K562 (cell line): ENCODE data around the gene KIN. TPM values are rescaled to one million over a fixed set of nuclear protein-coding genes. Genes with fewer than 3 reads are reported as not detected.

Source experiments
- ATAC-seq: fragments of 200-7000 bp; cut with Tn5 transposase; 3 replicates; pipeline ENCODE4 v1.9.1; 2020; ENCODE audit warnings: moderate library complexity
- BruUV-seq: library from RNA; stranded (reverse); fragments of 400-500 nt; replicated peaks from 2 replicates; lab custom pipeline; 2021; lab: Mats Ljungman, UMichigan
- CTCF ChIA-PET: fragments of 300-600 bp; formaldehyde crosslinking; extraction: SDS; loops from one replicate; lab custom pipeline; 2021; ENCODE audit warnings: low intra/inter-chr PET ratio; lab: Yijun Ruan, JAX
- POLR2A ChIA-PET: fragments of 300-600, 350-650 bp; sonication (Branson Sonifier 250); formaldehyde crosslinking; extraction: SDS; loops from one replicate; lab custom pipeline; 2021; ENCODE audit warnings: antibody characterized with exemption, inconsistent platforms; lab: Yijun Ruan, JAX
- DNase-seq, 4 experiments: peaks; one replicate each; pipeline versions ENCODE4 v3.0.0 to v3.0.0-alpha.2; 2011 to 2018; ENCODE audit warnings: low spot score in 3 of 4, mixed read lengths in 3 of 4; ENCODE audit errors: extremely low read depth in 1 of 4
- FAIRE-seq: peaks from 2 replicates; lab custom pipeline; 2011; peaks lifted over from hg19 to GRCh38; lab: Jason Lieb, UNC
- H2AFZ ChIP-seq: 2 replicates; pipeline ENCODE4 v1.6.0; 2011; ENCODE audit warnings: low read depth, low read length, control low read depth, inconsistent platforms
- H3K27ac ChIP-seq: fragments of 200-600 bp; 3 replicates; pipeline ENCODE4 v1.8.0; 2011; ENCODE audit warnings: low read depth, mild to moderate bottlenecking, control low read depth, inconsistent platforms, low read length, moderate library complexity, mixed read lengths; ENCODE audit errors: extremely low read depth
- H3K27me3 ChIP-seq, 2 experiments: fragments of 300-600 bp in 1 of 2; 2 replicates in 1 of 2; 3 replicates in 1 of 2; pipeline versions ENCODE4 v1.6.0 to v1.8.0; 2011; ENCODE audit warnings: inconsistent platforms in 2 of 2, low read length in 2 of 2, mild to moderate bottlenecking in 1 of 2, mixed read lengths in 1 of 2, moderate library complexity in 1 of 2; ENCODE audit not compliant: control insufficient read depth in 2 of 2, insufficient read depth in 2 of 2
- H3K36me3 ChIP-seq: fragments of 300-600 bp; 3 replicates; pipeline ENCODE4 v1.8.0; 2011; ENCODE audit warnings: mild to moderate bottlenecking, low read length, inconsistent platforms; ENCODE audit not compliant: control insufficient read depth, insufficient read depth
- H3K4me1 ChIP-seq, 2 experiments: fragments of 200-600 bp in 1 of 2; replicated peaks in 1 of 2; 2 replicates in 1 of 2; 3 replicates in 1 of 2; pipeline versions ENCODE4 v1.5.1 to v1.8.0; 2011; ENCODE audit warnings: inconsistent platforms in 2 of 2, low read length in 2 of 2, mild to moderate bottlenecking in 1 of 2, mixed read lengths in 1 of 2, moderate library complexity in 1 of 2; ENCODE audit not compliant: control insufficient read depth in 2 of 2, insufficient read depth in 2 of 2
- H3K4me2 ChIP-seq: 2 replicates; pipeline ENCODE4 v1.6.1; 2011; ENCODE audit warnings: low read length, control low read depth, inconsistent platforms, mixed read lengths; ENCODE audit not compliant: insufficient read depth
- H3K4me3 ChIP-seq: fragments of 200-600 bp; sonication (generic), shearing (Covaris generic); 2 replicates; pipeline ENCODE4 v1.5.1; 2016; ENCODE audit warnings: control low read depth, inconsistent platforms
- H3K79me2 ChIP-seq: fragments of 200-600 bp; 3 replicates; pipeline ENCODE4 v1.8.0; 2011; ENCODE audit warnings: low read length, inconsistent platforms; ENCODE audit not compliant: control insufficient read depth, insufficient read depth
- H3K9ac ChIP-seq, 2 experiments: 2 replicates each; pipeline versions ENCODE4 v1.6.0 to v1.6.1; 2011; ENCODE audit warnings: low read depth in 2 of 2, low read length in 2 of 2, control low read depth in 1 of 2, inconsistent platforms in 1 of 2, mild to moderate bottlenecking in 1 of 2, mixed read lengths in 1 of 2; ENCODE audit not compliant: insufficient read depth in 1 of 2
- H3K9me1 ChIP-seq: one replicate; pipeline ENCODE4 v1.6.0; 2011; ENCODE audit warnings: inconsistent platforms, mild to moderate bottlenecking, low read length, moderate library complexity; ENCODE audit not compliant: control insufficient read depth, insufficient read depth
- H3K9me3 ChIP-seq: replicated peaks from 2 replicates; pipeline ENCODE4 v1.5.1; 2011; ENCODE audit warnings: low read depth, low read length, inconsistent platforms; ENCODE audit not compliant: control insufficient read depth, insufficient read depth
- H4K20me1 ChIP-seq: replicated peaks from 2 replicates; pipeline ENCODE4 v1.6.1; 2011; ENCODE audit warnings: low read length, inconsistent platforms, mixed read lengths; ENCODE audit not compliant: control insufficient read depth, insufficient read depth
- MAFF ChIP-seq: IDR thresholded peaks from 2 replicates; pipeline ENCODE4 v1.6.1; 2012; ENCODE audit warnings: low read length, improper control_type of control experiment
- MBD2 ChIP-seq: sonication (generic); IDR thresholded peaks from 2 replicates; pipeline ENCODE4 v1.6.1; 2016; ENCODE audit warnings: low read depth, borderline replicate concordance
- RUNX1 ChIP-seq: sonication (generic); IDR thresholded peaks from 2 replicates; pipeline ENCODE4 v1.6.1; 2016; ENCODE audit warnings: antibody characterized with exemption, low read depth
- SMC3 ChIP-seq: conservative IDR thresholded peaks from 2 replicates; pipeline ENCODE4 v1.6.1; 2011; ENCODE audit warnings: low read depth, low read length, improper control_type of control experiment; ENCODE audit not compliant: insufficient read depth
- TRIM25 ChIP-seq: fragments of 450-650 bp; IDR thresholded peaks from 2 replicates; pipeline ENCODE4 v1.7.0; 2016; ENCODE audit warnings: borderline replicate concordance
- TSHZ1 ChIP-seq: fragments of 250-450 bp; sonication (Bioruptor Pico); IDR thresholded peaks from 2 replicates; pipeline ENCODE4 v1.4.0; 2020; ENCODE audit warnings: mild to moderate bottlenecking, moderate library complexity
- ZNF511 ChIP-seq: sonication (generic); formaldehyde crosslinking; IDR thresholded peaks from 2 replicates; pipeline ENCODE4 v1.8.0; 2022; ENCODE audit warnings: mild to moderate bottlenecking, missing genetic modification reagents
- ZNF561 ChIP-seq: fragments of 450-650 bp; formaldehyde crosslinking; conservative IDR thresholded peaks from 2 replicates; pipeline ENCODE4 v1.4.0; 2020; ENCODE audit warnings: mild to moderate bottlenecking, moderate library complexity
- WGBS: fragments of 100-300 bp; shearing (Covaris generic); methylation state at CpG from one replicate; pipeline ENCODE4 v1.1.6; 2016; ENCODE audit warnings: low coverage, mixed read lengths; ENCODE audit not compliant: insufficient coverage; ENCODE audit errors: missing lambda C conversion rate; 5-methylcytosine and 5-hydroxymethylcytosine counted together
- in situ Hi-C: fragments of 300-500 bp; cut with MboI; formaldehyde crosslinking; loops from 4 replicates; pipeline ENCODE4 v1.15.0; 2018; ENCODE audit warnings: inconsistent platforms, mixed read lengths
- intact Hi-C: fragments of 100-400 bp; cut with micrococcal nuclease; formaldehyde crosslinking; loops from 2 replicates; pipeline ENCODE4 v1.14.2; 2022
- polyA plus RNA-seq, 8 experiments: library from polyadenylated mRNA; depleted of rRNA in 4 of 8; stranded (reverse) in 5 of 8; unstranded in 3 of 8; fragments of >200 nt; fragmentation: Nextera tagmentation in 2 of 8; fragmentation: Illumina TruSeq in 1 of 8; extraction: Ambion mirVana in 2 of 8; extraction: Trizol in 1 of 8; gene quantifications; 2 replicates each; pipeline versions ENCODE4 v1.2.1 to v1.2.3, GENCODE V29; 2011 to 2014; ENCODE audit warnings: inconsistent platforms in 1 of 8, missing spikeins in 1 of 8
- total RNA-seq, 7 experiments: library from RNA; depleted of rRNA in 6 of 7; stranded (reverse); fragments of >200 nt in 6 of 7; fragmentation: Illumina TruSeq in 2 of 7; extraction: Trizol in 2 of 7; gene quantifications; 2 replicates each; pipeline versions ENCODE4 v1.2.1 to v1.2.3, GENCODE V29; 2011 to 2021; ENCODE audit warnings: low replicate concordance in 1 of 7

KIN gene
- total and polyA plus RNA-seq, 9 of the 15 experiments (the other 6 are each of a cell fraction or from before 2014, with no cell fraction given) = 11.7 to 35.6 (median 16.0) TPM

- TF ChIP-seq SMC3 (no peak), ZNF511 (CRISPR knock-in tag) (no peak), ZNF561 (CRISPR knock-in tag) (no peak), RUNX1 (no peak)
Observed at GRCh38 chr10:7794251-7795026, 6.6 kb upstream of the KIN start (continued).

- Histone ChIP-seq H3K79me2 (peaks cover 97% of the 10 kb centered on the region), H4K20me1 (peaks cover 25% of the 10 kb centered on the region), H3K36me3 (peaks cover 71% of the 10 kb centered on the region), H2AFZ (no peak overlapping the region), H3K27me3 (no peaks in the 10 kb centered on the region), H3K9ac (no peak overlapping the region), H3K4me1 (peaks cover 2 to 32% of the 10 kb centered on the region in 2 experiments; a peak in 4 of 5 replicates), H3K4me3 (no peak overlapping the region), H3K27ac (no peak overlapping the region), H3K9me1 (no peaks in the 10 kb centered on the region), H3K9me3 (no peaks in the 10 kb centered on the region), H3K4me2 (no peak overlapping the region)
- WGBS = 100% methylated on average over 1 of the region's 1 CpG
- ATAC-seq (no peak), FAIRE-seq (no peak), DNase-seq (no peak)
- POLR2A ChIA-PET = interaction anchor here (0.5 to 2.7 kb wide), 5 partner anchors 17 to 1481 kb away, joined by 3 to 10 read pairs (median 3); partner anchors contain the start of gene TAF3
- intact Hi-C loops = no loop called here
- CTCF ChIA-PET = no interaction called here
- in situ Hi-C loops = no loop called here
- BruUV-seq = no TSS peak
- TF ChIP-seq MBD2 (no peak), MAFF (no peak), TRIM25 (no peak), TSHZ1 (CRISPR knock-in tag) (no peak)
Observed at GRCh38 chr10:7792541-7792940, 4.7 kb upstream of the KIN start.
